Stimulated activated CD8-positive, alpha-beta memory T cell treated with anti-CD3 and anti-CD28 coated beads, Interleukin-15, amount 100 ng/mL, for 24 hours (primary cell): ENCODE measurements around the gene ACBD3.
A peak's percentile ranks its signal among the peaks of the same experiment; 100 is the strongest.

Experiments used
- DNase-seq: peaks from one replicate; pipeline ENCODE4 v3.0.0-alpha.2; 2020; ENCODE audit warnings: low read depth

ACBD3 gene

DNA sequence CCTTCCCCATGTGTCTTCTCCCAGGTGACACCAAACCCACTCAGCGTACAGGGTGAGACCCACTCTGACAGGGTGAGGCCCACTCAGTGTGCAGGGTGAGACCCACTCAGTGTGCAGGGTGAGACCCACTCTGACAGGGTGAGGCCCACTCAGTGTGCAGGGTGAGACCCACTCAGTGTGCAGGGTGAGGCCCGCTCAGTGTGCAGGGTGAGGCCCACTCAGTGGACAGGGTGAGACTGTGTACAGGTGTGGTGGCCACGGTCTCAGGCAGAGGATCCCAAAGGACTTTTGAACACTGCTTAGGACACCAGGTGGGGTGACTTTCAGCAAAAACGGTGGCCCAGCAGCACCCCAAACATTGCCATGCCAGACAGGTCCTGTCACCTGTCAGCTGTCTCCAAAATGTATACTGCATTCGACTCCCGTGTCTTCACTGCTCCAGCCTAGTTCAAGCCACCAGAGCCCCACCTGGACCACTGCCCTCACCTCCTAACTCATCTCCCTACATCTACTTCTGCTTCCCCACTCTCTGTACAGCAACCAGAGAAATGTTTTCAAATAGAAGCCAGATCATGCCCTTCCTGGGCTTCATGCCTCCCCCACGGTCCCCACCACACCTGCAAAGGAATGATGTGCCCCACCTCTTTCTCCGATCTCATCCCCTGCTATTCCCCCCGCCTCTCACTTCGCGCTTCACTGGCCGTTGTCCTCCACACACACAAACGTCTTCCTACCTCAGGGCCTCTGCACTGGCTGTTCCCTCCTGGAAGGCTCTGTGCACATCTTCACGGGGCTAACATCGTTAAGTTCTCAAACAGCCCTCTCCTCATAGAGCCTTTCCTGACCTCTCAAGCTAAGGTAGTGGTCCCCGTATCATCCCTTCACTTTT is 52.1 kb downstream of the ACBD3 start:
- no peak for DNase-seq

GRCh38 chr1:226133504-226134123 is 52.9 kb downstream of the ACBD3 start:
- DNase-seq: no peak

DNA sequence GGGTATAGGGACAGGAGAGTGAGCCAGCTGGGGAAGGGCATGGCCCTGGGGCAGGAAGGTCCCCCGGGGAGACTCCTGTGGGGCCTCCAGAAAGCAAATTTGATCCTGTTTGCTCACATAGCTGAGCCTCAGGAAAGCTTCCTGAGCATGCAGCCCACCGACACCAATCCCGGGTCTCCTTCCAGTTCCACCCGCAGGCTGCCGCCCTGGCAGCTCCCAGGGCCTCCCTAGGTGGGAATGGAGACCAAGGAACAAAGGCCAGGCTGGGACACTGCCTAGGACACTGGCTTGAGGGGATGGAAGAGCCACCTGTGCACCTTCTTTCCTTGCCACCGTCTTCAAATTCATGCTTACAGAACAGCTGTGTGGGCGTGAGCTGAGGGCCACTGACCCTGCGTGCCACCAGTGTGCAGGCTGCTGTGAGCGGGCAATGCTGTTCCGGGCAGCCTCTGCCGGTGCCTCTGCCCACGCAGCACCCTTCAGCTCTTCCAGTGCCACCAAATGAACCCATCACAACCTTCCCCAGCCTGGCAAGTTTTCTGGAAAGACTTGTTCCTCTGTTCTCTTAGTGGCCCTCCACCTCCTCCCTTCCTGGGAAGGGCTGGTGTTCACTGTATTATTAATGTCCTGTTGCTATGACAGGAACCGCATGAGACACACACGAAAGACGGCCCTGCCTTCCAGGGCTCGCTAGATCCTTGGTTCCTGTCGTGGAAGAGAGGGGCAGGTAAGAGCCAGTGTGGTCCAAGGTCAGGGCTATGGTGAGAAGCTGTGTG is 53.6 kb downstream of the ACBD3 start:
- no peak for DNase-seq

DNA sequence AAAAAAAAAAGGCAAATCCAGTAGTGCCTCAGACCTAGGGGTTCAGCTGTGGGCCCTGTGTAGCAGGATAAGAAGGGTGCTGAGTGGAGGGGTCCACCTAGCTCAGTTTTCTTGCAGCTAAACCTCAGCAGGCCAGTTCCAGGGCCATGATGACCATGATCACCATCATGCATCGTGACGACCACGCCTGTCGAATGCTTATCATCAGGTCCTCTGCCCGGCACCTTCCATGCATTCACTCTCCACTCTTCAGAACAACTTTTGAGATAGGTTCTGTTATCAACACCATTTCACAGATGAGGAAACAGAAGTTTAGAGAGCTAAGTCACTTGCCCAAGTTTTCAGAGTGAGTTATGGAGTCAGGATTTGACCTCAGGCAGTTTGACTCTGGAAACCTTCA is 54.9 kb downstream of the ACBD3 start:
- no peak for DNase-seq

GRCh38 chr1:226129230-226129629 is 57.3 kb downstream of the ACBD3 start:
- DNase-seq: no peak

GRCh38 chr1:226128487-226129075 is 58.0 kb downstream of the ACBD3 start:
- no peak for DNase-seq

GRCh38 chr1:226126824-226127569 is 59.5 kb downstream of the ACBD3 start:
- no peak for DNase-seq

DNA sequence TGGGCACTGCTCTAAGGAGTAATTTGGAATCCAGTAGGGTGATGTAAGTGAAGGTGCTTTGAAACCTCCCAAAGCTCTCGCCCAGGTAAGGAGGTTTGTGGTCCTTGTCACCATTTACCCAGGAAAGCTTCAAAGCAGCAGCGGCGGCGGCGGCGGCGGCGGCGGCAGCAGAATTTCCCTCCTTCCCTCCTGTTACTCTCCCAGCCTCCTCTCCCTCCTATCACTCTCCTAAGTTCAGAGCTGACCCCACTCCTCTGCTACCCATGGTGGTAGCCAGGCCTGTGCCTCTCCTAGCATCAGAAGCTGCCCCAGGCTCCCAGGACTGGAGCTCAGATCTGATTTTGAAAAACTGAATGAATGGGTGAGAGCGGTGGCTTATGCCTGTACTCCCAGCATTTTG is 60.7 kb downstream of the ACBD3 start:
- no peak for DNase-seq

- peak; percentile 87 for DNase-seq
These were observed 61.4 kb downstream of the ACBD3 start for GRCh38 chr1:226125097-226125630.

- no peak for DNase-seq
These were observed 62.7 kb downstream of the ACBD3 start for GRCh38 chr1:226123591-226124471.

DNA sequence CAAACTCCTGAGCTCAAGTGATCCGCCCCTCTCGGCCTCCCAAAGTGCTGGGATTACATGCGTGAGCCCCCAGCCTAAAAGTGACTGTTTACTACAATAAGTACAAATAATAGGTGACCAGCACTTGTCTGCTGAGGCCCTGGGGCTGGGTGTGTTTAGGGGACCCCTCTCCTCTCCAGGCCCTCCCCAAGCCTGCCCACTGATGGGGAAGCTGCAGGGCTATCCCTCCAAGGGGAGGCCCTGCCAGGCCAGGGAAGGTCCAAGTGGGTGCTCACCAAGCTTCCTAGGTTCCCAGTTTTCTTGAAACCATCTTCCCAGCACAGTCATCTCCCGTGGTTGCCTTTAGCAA is 63.4 kb downstream of the ACBD3 start:
- no peak for DNase-seq

DNA sequence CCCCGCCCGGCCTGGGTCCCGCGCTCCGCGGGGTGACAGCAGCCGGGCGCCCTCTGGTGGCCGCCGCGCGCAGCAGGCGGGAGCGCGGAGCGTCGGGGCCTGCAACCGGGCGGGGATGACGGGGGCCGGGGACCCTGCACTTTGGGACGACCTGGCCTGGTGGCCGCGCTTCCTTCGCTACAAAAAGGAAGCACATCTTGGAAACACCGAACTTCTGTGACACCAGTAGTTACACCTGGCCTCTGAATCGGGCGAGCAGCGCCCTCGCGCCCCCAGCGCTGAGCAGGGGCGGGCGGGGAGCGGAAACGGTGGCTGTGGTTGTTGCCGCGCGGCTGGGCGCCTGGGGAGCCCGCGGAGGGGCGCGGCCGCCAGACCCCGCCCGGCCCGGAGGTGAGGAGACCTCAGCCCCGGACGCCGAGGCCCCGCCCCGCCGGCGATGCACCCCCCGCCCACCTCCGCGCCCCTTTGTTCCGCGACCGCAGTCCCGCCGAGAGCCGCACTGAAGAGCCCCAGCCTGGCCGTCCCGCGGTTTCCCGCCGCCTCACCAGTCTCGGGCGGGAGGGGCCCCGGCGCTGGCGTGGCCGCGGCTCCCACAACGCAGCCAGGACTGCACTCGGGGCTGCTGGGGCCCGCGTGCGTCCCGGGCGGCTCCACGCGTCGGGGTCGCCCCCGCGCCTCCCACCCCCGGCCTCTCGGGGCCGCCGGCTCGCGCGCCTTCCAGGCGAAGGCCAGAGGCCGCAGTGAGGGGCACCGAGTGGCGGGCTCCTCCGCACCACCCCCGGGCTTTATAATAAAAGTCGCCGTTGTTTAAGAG is 64.7 kb downstream of the ACBD3 start:
- DNase-seq: peak; percentile 66

DNA sequence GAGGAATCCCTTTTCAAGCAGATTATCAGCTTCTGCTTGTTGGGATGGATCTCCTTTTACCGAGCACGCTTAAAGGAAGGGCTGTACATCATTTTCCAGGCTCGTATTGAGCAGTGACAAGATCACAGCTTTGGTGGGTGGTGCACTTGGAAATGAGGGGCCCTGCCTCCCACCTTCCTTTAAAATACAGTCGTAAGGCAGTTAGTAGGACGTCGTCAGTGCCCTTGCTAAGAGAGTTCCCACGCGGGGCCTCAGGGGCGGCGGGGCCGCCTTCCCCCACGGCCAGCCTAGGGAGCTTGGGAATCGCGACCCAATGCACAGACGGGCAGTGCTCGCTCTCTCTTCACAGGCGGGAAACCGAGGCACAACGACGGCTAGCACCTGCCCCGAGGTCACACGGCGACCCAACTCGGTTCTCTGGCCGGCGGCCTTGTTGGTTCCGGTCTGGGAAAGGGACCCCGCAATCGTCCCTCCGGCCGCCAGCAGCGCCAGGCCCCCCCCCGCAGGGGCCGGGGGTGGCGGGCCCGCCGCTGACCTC is 65.4 kb downstream of the ACBD3 start:
- no peak for DNase-seq

DNA sequence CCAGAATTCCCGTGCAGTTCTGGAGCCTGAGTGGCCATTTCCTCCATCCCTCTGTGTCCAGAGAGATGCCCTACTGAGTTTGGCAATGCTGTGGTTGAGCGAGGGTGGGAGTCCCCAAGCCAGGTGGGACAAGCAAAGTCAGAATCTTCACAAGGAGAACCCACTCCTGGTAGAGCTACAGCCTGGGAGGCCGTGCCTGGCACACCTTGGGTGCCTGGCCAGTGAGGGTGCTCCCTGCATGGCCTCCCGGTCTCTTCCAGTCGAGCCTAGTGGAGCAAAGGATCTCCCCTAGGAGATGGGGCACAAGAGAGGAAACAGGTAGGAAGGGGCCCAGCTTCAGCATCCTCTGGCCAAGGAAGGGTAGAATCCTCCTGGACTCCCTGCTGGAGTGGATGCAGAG is 66.1 kb downstream of the ACBD3 start:
- DNase-seq: no peak

DNA sequence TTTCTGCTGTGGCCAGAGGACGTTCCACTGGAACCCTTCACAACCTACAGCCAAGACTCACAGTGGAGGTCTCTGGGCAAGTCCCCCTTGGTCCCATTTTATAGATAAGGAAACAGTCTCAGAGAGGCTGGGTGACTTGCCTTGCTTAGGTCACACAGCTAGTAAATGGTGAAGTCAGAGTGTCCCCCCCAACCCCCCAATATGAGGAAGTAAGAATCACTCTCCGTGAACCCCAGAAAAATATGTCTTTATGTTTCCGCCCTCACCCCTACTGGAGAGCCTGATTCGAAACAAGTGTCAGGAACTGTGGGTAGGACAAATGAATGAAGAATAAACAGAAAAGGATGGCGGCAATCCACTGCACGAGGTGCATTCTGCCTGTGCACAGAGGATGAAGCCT is 67.4 kb downstream of the ACBD3 start:
- DNase-seq: no peak

- no peak for DNase-seq
These were observed 68.2 kb downstream of the ACBD3 start for GRCh38 chr1:226118357-226118756.

DNA sequence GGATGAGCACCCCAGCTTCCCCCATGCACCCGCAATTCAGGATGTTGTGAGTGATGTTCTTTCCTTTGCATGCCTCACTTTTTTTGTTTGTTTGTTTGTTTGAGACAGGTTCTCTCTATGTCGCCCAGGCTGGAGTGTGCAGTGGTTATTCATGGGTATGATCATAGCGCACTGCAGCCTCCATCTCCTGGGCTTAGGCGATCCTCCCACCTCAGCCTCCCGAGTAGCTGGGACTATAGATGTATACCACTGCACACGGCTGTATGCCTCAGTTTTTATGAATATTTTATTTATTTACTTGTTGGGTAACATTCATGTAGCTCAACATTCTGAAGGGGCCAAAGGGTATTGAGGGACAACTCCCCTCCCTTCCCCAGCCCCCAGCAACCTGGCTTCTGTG is 69.2 kb downstream of the ACBD3 start:
- no peak for DNase-seq

- no peak for DNase-seq
These were observed 69.9 kb downstream of the ACBD3 start for GRCh38 chr1:226116673-226117072.

- DNase-seq: no peak
These were observed 73.9 kb downstream of the ACBD3 start for GRCh38 chr1:226112626-226113025.
